Stimulated activated CD4-positive, alpha-beta T cell treated with anti-CD3 and anti-CD28 coated beads, Interleukin-4, amount 100 ng/mL, for 1 hour (primary cell): Measurements from ENCODE around the gene MUC5B.

Experiments used
- DNase-seq: peaks from one replicate; pipeline ENCODE4 v3.0.0-alpha.2; 2020

MUC5B gene

GRCh38 chr11:1303973-1304372, 81.1 kb downstream of the MUC5B start:
- DNase-seq = no peak

GRCh38 chr11:1304380-1304779, 81.5 kb downstream of the MUC5B start:
- no peak for DNase-seq

- DNase-seq = no peak
These were observed 82.2 kb downstream of the MUC5B start for GRCh38 chr11:1305063-1305495.

- no peak for DNase-seq
These were observed 82.7 kb downstream of the MUC5B start for GRCh38 chr11:1305501-1306056.

GRCh38 chr11:1306186-1307162, 83.6 kb downstream of the MUC5B start:
- no peak for DNase-seq

- DNase-seq = no peak
These were observed 84.5 kb downstream of the MUC5B start for GRCh38 chr11:1307163-1307870.

GRCh38 chr11:1307998-1308742, 85.3 kb downstream of the MUC5B start:
- DNase-seq = no peak

- DNase-seq = no peak
These were observed 86.1 kb downstream of the MUC5B start for GRCh38 chr11:1308743-1309497.

GRCh38 chr11:1309498-1310317, 86.8 kb downstream of the MUC5B start, which contains the start of gene TOLLIP:
TOLLIP (minus strand) TSS chr11:1309632; CDS start chr11:1309498, 134 bp downstream.
- DNase-seq = peak; percentile 97

- no peak for DNase-seq
These were observed 87.4 kb downstream of the MUC5B start for GRCh38 chr11:1310318-1310687.

GRCh38 chr11:1310772-1311468, 88.1 kb downstream of the MUC5B start:
- DNase-seq = peak; percentile 51
